Measurements from ENCODE around the gene IFNA6.
A peak's percentile ranks its signal among the peaks of the same experiment; 100 is the strongest.
"Not testable (repeated sequence)": the region's sequence is repeated elsewhere in the genome, so short reads cannot be mapped to it uniquely, and the experiment has no call there.

The IFNA6 gene

GRCh38 chr9:21383627-21384026 is 32.9 kb upstream of the IFNA6 start:
- POLR2A ChIA-PET = no interaction called here

GRCh38 chr9:21381448-21382339 is 31.0 kb upstream of the IFNA6 start:
- ChIA-PET CTCF (interaction anchor here (1.2 to 8.4 kb wide), 4 partner anchors 9 to 56 kb away, joined by 3 to 40 read pairs (median 14); no protein-coding TSS in a partner anchor), POLR2A (no interaction called here)
- no peak for TF ChIP-seq CTCF (IDR thresholded peaks at IDR 0.05; ENCODE audit: control extremely low read depth, extremely low read depth, low read depth, missing control alignments)
- peak; percentile 61 for DNase-seq (ENCODE audit: extremely low spot score)

More at GRCh38 chr9:21383627-21384026, 32.9 kb upstream of the IFNA6 start:
- no peak for TF ChIP-seq CTCF (IDR thresholded peaks at IDR 0.05; ENCODE audit: control extremely low read depth, extremely low read depth, low read depth, missing control alignments)
- DNase-seq (ENCODE audit: extremely low spot score) = no peak
- CTCF ChIA-PET = no interaction called here

GRCh38 chr9:21371467-21371866 is 20.8 kb upstream of the IFNA6 start:
- DNase-seq (ENCODE audit: extremely low spot score); POLR2A ChIA-PET: not testable (repeated sequence)
- CTCF ChIA-PET = interaction anchor here (0.9 kb wide), 1 partner anchor 25 kb away, joined by 3 read pairs; no protein-coding TSS in a partner anchor

DNA sequence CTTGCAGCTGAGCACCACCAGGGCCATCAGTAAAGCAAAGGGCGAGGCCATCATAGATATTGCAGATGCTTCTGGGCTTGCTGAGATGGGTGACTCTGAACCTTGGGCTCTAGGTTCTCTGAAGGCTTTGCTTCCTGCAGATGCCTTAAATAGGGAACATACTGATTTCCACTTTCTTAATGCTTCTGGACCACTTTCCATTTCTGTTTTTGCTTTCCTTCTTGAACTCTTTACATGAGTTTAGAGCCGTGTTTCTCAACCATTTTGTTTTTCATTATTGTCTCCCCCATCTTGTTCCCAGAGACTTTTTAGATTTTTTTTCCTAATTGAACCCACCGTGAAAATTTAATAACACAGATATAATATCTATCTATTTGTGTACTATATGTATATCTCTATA is 17.3 kb upstream of the IFNA6 start, which contains the start of gene IFNA13:
IFNA13 (minus strand) TSS at position 101 of the 400 bp plus-strand sequence; CDS start at position 54, 47 bp downstream.
- ChIA-PET CTCF (interaction anchor here (2.3 kb wide), 1 partner anchor 28 kb away, joined by 9 read pairs; no protein-coding TSS in a partner anchor), POLR2A (no interaction called here)
- DNase-seq (ENCODE audit: extremely low spot score) = no peak
- no peak for TF ChIP-seq CTCF (IDR thresholded peaks at IDR 0.05; ENCODE audit: control extremely low read depth, extremely low read depth, low read depth, missing control alignments)

DNA sequence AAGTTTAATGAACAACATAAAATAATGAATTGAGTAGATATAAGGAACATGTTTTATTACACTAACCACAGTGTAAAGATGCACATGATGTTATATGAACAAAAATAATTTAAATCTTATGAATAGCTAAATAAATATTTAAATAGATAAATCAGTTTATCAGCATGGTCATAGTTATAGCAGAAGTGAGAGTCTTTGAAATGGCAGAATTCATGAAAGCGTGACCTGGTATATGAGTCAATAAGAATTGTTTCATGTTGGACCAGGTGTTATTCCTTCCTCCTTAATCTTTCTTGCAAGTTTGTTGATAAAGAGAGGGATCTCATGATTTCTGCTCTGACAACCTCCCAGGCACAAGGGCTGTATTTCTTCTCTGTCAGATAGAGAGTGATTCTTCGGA is 16.5 kb upstream of the IFNA6 start:
- CTCF ChIA-PET; POLR2A ChIA-PET; DNase-seq (ENCODE audit: extremely low spot score): not testable (repeated sequence)

- TF ChIP-seq CTCF (IDR thresholded peaks at IDR 0.05; ENCODE audit: control extremely low read depth, extremely low read depth, low read depth, missing control alignments) = no peak
- DNase-seq (ENCODE audit: extremely low spot score) = no peak
- ChIA-PET CTCF (interaction anchor here (1.1 to 1.6 kb wide), 3 partner anchors 8 to 19 kb away, joined by 3 to 4 read pairs (median 4); no protein-coding TSS in a partner anchor), POLR2A (no interaction called here)
These were observed 11.6 kb upstream of the IFNA6 start for GRCh38 chr9:21362287-21362686.

DNA sequence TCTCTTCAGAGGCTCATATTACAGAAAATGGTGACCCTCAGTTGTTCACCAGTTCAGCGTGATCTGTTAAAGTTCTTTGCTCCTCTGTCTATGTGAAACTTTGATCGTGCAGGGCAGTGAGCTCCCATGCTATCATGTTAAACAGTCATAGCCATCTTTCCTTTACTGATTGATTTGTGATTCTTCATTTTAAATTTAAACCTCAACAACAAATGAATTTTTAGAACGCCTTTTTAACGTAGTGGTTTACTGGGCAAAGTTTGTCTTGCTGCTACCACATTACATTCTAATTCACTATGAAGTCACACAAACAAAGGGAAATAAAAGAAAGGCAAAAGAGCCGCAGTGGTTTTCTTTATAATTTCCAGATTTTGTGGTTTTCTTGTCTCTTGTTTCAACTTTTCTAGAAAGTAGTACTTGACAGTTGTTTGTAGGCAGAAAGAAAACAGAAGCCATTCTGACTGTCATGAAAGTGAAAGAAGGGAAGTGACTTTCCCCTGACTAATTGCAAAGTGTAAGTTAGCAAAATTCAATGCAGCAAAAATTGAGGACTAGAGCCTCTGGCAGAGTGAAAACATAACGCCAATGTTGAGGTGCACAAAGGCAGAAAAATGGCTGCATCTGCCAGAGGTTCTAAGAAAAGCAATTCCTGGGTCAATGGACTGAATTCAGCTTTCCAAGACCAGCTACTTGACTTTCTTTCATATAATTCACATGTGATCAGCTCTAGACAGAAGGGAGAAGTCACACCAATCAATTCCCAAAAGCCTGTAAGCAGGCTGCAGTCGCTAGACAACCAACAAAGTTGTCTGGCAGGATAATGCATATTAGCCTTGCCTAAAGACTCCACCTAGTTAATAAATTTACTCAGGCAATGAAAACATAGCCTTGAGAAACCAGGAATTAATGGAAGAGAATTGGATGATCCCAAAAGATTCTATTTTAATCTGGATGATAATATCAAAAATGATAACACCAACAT is 7.1 kb upstream of the IFNA6 start:
- peak; percentile 37 for DNase-seq (ENCODE audit: extremely low spot score)
- ChIA-PET POLR2A (no interaction called here), CTCF (interaction anchor here (1.3 to 2.9 kb wide), 2 partner anchors 21 to 38 kb away, joined by 4 to 13 read pairs; no protein-coding TSS in a partner anchor)
- TF ChIP-seq CTCF (IDR thresholded peaks at IDR 0.05; ENCODE audit: control extremely low read depth, extremely low read depth, low read depth, missing control alignments) = no peak

All from GM10248 (cell line).